Omental fat pad (tissue), 4 donors: ENCODE results near the gene ZNF22. TPM values are rescaled to one million over a fixed set of nuclear protein-coding genes. Genes with fewer than 3 reads are reported as not detected.

Source experiments
- ATAC-seq: fragments of 150-250 bp; one replicate; pipeline ENCODE4 v1.9.1; 2016; ENCODE audit warnings: mild to moderate bottlenecking, moderate library complexity; ENCODE audit not compliant: low FRiP score
- DNase-seq: peaks from one replicate; pipeline ENCODE4 v3.0.0-alpha.2; 2019; ENCODE audit warnings: low spot score
- total RNA-seq, 4 donors: library from RNA; depleted of rRNA; stranded (reverse); fragments of >200 nt; gene quantifications; one replicate each; pipeline ENCODE4 v1.1.0, GENCODE V29; 2016
- TF ChIP-seq, protein P1 (sequence below), 3 donors: fragments of 450-650 bp; IDR thresholded peaks; one replicate each; pipeline ENCODE4 v1.5.1; 2016 to 2017; ENCODE audit warnings: antibody characterized with exemption in 3 of 3, mild to moderate bottlenecking in 3 of 3, moderate library complexity in 2 of 3

Gene ZNF22
- total RNA-seq, 4 donors from 2014 or later, result 25.9 to 51.7 (median 37.7) TPM

DNA sequence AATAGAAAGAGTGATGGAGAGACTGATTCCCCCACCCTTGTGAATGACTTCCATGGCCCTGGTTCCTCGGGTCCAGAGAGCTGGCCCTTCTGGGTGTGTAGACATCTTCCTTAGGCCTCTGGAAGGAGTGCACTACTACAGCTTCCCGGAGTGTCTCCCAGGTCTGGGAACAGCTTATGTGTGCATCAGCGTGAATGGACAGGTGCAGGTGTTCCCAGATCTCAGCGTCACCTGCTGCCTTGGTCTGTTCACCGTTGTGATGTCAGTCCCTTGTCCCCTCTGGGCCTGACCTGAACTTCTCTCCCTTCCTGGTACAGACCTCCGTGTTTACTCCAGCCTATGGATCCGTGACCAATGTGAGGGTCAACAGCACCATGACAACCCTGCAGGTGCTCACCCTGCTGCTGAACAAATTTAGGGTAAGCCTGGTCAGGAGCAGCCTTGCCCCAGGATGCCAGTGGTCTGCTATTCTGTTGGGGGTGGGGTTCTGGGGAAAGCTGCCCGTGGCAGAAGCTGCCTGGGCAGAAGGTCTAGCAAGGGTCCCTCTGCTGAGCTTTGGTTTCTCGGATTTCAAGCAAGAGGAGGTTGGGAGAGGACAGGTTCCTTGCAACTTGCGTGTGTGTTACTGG, 11.7 kb upstream of the ZNF22 start:
- ATAC-seq (no peak), DNase-seq (peak; percentile 6)
- TF ChIP-seq, protein P1, sequence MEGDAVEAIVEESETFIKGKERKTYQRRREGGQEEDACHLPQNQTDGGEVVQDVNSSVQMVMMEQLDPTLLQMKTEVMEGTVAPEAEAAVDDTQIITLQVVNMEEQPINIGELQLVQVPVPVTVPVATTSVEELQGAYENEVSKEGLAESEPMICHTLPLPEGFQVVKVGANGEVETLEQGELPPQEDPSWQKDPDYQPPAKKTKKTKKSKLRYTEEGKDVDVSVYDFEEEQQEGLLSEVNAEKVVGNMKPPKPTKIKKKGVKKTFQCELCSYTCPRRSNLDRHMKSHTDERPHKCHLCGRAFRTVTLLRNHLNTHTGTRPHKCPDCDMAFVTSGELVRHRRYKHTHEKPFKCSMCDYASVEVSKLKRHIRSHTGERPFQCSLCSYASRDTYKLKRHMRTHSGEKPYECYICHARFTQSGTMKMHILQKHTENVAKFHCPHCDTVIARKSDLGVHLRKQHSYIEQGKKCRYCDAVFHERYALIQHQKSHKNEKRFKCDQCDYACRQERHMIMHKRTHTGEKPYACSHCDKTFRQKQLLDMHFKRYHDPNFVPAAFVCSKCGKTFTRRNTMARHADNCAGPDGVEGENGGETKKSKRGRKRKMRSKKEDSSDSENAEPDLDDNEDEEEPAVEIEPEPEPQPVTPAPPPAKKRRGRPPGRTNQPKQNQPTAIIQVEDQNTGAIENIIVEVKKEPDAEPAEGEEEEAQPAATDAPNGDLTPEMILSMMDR (IDR thresholded peaks at IDR 0.05), result no peak

- TF ChIP-seq, protein P1 (IDR thresholded peaks at IDR 0.05), result no peak
- no peak for ATAC-seq
- DNase-seq, result no peak
Measured at GRCh38 chr10:44989597-44990301, 11.0 kb upstream of the ZNF22 start.

GRCh38 chr10:44990302-44990655, 10.4 kb upstream of the ZNF22 start:
- ATAC-seq (no peak), DNase-seq (no peak)
- TF ChIP-seq, protein P1 (IDR thresholded peaks at IDR 0.05), result no peak

- ATAC-seq, result no peak
- TF ChIP-seq, protein P1 (IDR thresholded peaks at IDR 0.05), result no peak
- no peak for DNase-seq
Measured at GRCh38 chr10:44990965-44991364, 9.8 kb upstream of the ZNF22 start.

GRCh38 chr10:44991571-44991970, 9.2 kb upstream of the ZNF22 start:
- ATAC-seq (no peak), DNase-seq (no peak)
- TF ChIP-seq, protein P1 (IDR thresholded peaks at IDR 0.05), result no peak

GRCh38 chr10:44992070-44992731, 8.5 kb upstream of the ZNF22 start:
- no peak for DNase-seq
- TF ChIP-seq, protein P1 (IDR thresholded peaks at IDR 0.05), result no peak
- ATAC-seq, result no peak
